HepG2 (cell line): ENCODE data around the gene PLEKHG7.

ENCODE experiments used
- TCF12 ChIP-seq, 2 experiments: fragments of 450-650 bp in 1 of 2; sonication (generic) in 1 of 2; formaldehyde crosslinking in 1 of 2; IDR thresholded peaks; 2 replicates each; pipeline versions ENCODE4 v1.6.1 to v1.8.0; 2017 to 2022; ENCODE audit warnings: antibody characterized with exemption in 1 of 2, mild to moderate bottlenecking in 1 of 2, missing genetic modification reagents in 1 of 2, moderate library complexity in 1 of 2
- ZNF619 ChIP-seq: sonication (generic); formaldehyde crosslinking; IDR thresholded peaks from 2 replicates; pipeline ENCODE4 v1.4.0; 2020; ENCODE audit warnings: mild to moderate bottlenecking, missing genetic modification reagents

- TF ChIP-seq TCF12 (IDR thresholded peaks at IDR 0.05) (no peak), TCF12 (CRISPR knock-in tag; IDR thresholded peaks at IDR 0.05) (no peak), ZNF619 (CRISPR knock-in tag) (no peak)
Measured at GRCh38 chr12:92764831-92765230, 62.0 kb downstream of the PLEKHG7 start.
